MM.1S (cell line): ENCODE measurements around the gene TBX5.

Experiments used
- DNase-seq: peaks from one replicate; pipeline ENCODE4 v3.0.0-alpha.2; 2015
- H2AFZ ChIP-seq: fragments of 300-600 bp; sonication (generic); 2 replicates; pipeline ENCODE4 v1.6.0; 2016; ENCODE audit warnings: antibody characterized with exemption, low read length
- H3F3A ChIP-seq: fragments of 300-600 bp; sonication (generic); 2 replicates; pipeline ENCODE4 v1.6.1; 2016; ENCODE audit warnings: mild to moderate bottlenecking, antibody characterized with exemption, low read length, moderate library complexity, mixed read lengths; ENCODE audit not compliant: insufficient read depth
- H3K27ac ChIP-seq: fragments of 300-600 bp; sonication (generic); 2 replicates; pipeline ENCODE4 v1.5.1; 2016; ENCODE audit warnings: mild to moderate bottlenecking, low read length
- H3K27me3 ChIP-seq: fragments of 300-600 bp; sonication (generic); replicated peaks from 2 replicates; pipeline ENCODE4 v1.6.0; 2016; ENCODE audit warnings: low read length; ENCODE audit not compliant: insufficient read depth
- H3K36me3 ChIP-seq: fragments of 300-600 bp; sonication (generic); replicated peaks from 2 replicates; pipeline ENCODE4 v1.6.1; 2016; ENCODE audit warnings: mild to moderate bottlenecking, low read length, mixed read lengths; ENCODE audit not compliant: insufficient read depth
- H3K4me1 ChIP-seq: fragments of 300-600 bp; sonication (generic); 2 replicates; pipeline ENCODE4 v1.6.1; 2016; ENCODE audit warnings: low read length, mixed read lengths
- H3K4me2 ChIP-seq: fragments of 300-600 bp; sonication (generic); 2 replicates; pipeline ENCODE4 v1.6.0; 2016; ENCODE audit warnings: low read depth, low read length
- H3K4me3 ChIP-seq: fragments of 300-600 bp; sonication (generic); 2 replicates; pipeline ENCODE4 v1.5.1; 2016; ENCODE audit warnings: low read length, mixed read lengths
- H3K79me2 ChIP-seq: fragments of 300-600 bp; sonication (generic); 2 replicates; pipeline ENCODE4 v1.6.1; 2016; ENCODE audit warnings: mixed run types, low read length, mixed read lengths
- H3K9ac ChIP-seq: fragments of 300-600 bp; sonication (generic); 2 replicates; pipeline ENCODE4 v1.6.1; 2016; ENCODE audit warnings: low read length, mixed read lengths
- H3K9me2 ChIP-seq: fragments of 300-600 bp; sonication (generic); replicated peaks from 2 replicates; pipeline ENCODE4 v1.6.1; 2016; ENCODE audit warnings: mild to moderate bottlenecking, low read length, mixed read lengths; ENCODE audit not compliant: insufficient read depth
- H3K9me3 ChIP-seq: fragments of 300-600 bp; sonication (generic); replicated peaks from 2 replicates; pipeline ENCODE4 v1.6.1; 2016; ENCODE audit warnings: mild to moderate bottlenecking, low read length, mixed read lengths; ENCODE audit not compliant: insufficient read depth
- H4K20me1 ChIP-seq: fragments of 300-600 bp; sonication (generic); 2 replicates; pipeline ENCODE4 v1.6.1; 2016; ENCODE audit warnings: mild to moderate bottlenecking, low read length, moderate library complexity, mixed read lengths; ENCODE audit not compliant: insufficient read depth
- EZH2 ChIP-seq: fragments of 300-600 bp; sonication (generic); optimal IDR thresholded peaks from 2 replicates; pipeline ENCODE3; 2017; ENCODE audit warnings: low read depth, mild to moderate bottlenecking, antibody characterized with exemption, low read length, mixed read lengths
- EZH2phosphoT487 ChIP-seq: fragments of 300-600 bp; sonication (generic); IDR thresholded peaks from 2 replicates; pipeline ENCODE4 v1.6.1; 2018; ENCODE audit warnings: antibody characterized with exemption, low read length
- TF ChIP-seq, protein P1 (sequence below): fragments of 300-600 bp; sonication (generic); IDR thresholded peaks from 2 replicates; pipeline ENCODE4 v1.5.1; 2016; ENCODE audit warnings: antibody characterized with exemption, low read length, mixed read lengths

TBX5 gene

DNA sequence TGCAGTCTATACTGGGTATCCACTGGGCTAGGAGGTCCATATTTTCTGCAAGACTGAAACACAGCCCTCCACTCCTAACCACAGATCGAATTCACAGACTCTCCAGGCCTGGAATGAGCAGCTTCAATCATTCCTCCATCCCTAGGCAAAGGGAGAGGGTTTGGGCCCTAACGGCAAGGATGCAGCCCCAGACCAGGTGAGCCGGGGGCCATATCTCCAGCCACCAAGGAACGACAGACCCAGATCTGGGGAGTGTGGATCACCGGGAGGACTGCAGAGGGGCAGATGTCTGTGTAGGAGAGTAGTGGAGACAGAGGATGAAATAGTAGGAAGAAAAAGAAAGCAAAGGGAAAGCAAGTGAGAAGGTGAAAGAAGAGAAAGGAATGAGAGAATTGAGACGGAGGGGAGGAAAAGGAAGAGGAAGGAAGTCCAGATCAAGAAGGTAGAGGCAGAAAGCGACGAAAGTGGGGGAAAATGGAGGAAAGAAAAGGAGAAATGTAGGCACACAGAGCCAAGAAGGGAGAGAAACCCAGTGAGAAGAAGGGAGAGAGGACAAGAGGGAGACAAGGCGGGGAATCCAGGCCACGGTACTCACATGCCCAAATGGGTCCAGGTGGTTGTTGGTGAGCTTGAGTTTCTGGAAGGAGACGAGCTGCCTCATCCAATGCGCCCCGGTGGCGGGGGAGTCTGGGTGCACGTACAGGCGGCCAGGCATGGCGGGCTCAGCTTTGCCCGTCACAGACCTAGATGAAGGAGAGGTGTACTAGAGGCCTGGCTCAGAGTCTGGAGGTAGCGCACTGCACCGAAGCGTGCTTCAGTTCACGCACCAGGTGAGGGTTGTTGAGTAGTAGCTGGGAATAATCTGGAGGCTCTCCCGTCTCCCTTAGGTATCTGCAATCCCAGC lies 7.7 kb downstream of the TBX5 start:
- Histone ChIP-seq H2AFZ (no peak overlapping the region), H3K27ac (no peak overlapping the region), H3K4me1 (no peaks in the 10 kb centered on the region), H3K36me3 (no peaks in the 10 kb centered on the region), H3K79me2 (no peaks in the 10 kb centered on the region), H3K4me3 (no peak overlapping the region), H4K20me1 (no peaks in the 10 kb centered on the region), H3F3A (no peaks in the 10 kb centered on the region), H3K9me3 (no peaks in the 10 kb centered on the region), H3K9ac (no peak overlapping the region), H3K9me2 (no peaks in the 10 kb centered on the region), H3K4me2 (no peak overlapping the region), H3K27me3 (0 out of 2 replicates have a peak, but pooled peaks cover 16% of the 10 kb centered on the region)
- no peak for DNase-seq
- TF ChIP-seq EZH2phosphoT487 = no peak
- TF ChIP-seq EZH2 = no peak
- TF ChIP-seq, protein P1, sequence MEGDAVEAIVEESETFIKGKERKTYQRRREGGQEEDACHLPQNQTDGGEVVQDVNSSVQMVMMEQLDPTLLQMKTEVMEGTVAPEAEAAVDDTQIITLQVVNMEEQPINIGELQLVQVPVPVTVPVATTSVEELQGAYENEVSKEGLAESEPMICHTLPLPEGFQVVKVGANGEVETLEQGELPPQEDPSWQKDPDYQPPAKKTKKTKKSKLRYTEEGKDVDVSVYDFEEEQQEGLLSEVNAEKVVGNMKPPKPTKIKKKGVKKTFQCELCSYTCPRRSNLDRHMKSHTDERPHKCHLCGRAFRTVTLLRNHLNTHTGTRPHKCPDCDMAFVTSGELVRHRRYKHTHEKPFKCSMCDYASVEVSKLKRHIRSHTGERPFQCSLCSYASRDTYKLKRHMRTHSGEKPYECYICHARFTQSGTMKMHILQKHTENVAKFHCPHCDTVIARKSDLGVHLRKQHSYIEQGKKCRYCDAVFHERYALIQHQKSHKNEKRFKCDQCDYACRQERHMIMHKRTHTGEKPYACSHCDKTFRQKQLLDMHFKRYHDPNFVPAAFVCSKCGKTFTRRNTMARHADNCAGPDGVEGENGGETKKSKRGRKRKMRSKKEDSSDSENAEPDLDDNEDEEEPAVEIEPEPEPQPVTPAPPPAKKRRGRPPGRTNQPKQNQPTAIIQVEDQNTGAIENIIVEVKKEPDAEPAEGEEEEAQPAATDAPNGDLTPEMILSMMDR = no peak

DNA sequence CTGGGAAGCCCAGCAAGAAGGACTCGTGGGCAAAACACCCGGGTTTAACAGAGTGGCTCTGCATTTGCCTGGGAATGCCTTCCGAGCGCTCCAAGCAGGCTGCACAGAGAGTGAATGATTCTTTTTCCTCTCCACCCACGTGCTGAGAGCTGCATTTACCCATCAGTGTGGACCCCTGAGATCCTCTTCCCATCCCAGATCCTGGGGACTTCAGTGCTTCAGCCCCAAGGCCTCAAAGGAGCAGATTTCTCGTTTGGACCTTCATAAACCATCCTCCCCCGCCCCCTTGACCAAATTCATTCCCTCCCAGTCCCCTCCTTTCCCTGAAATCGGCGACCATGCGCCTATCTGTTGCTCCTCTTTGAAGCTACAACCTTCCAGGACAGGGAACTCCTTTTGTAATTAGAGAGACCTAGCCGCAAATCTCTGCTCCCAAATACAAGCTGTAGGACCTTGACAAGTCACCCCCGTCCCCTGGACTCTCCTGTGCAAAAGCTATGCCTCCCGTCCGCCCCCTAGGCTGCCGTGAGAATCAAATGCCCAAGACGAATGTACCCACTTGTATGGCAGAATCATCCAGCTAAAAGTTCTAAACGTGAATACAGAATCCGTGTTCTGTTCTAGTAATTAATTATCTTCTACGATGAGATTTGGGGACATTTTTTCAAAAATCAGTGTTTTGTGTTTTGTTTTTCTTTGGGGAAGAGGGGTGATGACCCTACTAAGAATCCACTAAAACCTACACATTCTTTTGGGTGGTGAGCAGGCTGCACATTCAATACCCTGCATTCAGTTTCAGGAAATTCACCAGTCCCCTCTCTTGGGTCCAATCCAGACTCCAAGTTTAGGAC lies 8.8 kb downstream of the TBX5 start:
- Histone ChIP-seq H3K36me3 (no peaks in the 10 kb centered on the region), H3K27ac (no peak overlapping the region), H3F3A (no peaks in the 10 kb centered on the region), H3K27me3 (0 out of 2 replicates have a peak, but pooled peaks cover 16% of the 10 kb centered on the region), H3K9ac (no peak overlapping the region), H3K4me2 (no peak overlapping the region), H3K9me3 (no peaks in the 10 kb centered on the region), H2AFZ (no peak overlapping the region), H3K9me2 (no peaks in the 10 kb centered on the region), H4K20me1 (no peaks in the 10 kb centered on the region), H3K4me1 (no peaks in the 10 kb centered on the region), H3K79me2 (no peaks in the 10 kb centered on the region), H3K4me3 (no peak overlapping the region)
- DNase-seq = no peak
- TF ChIP-seq EZH2phosphoT487 (no peak), EZH2 (no peak)
- TF ChIP-seq, protein P1 = no peak

DNA sequence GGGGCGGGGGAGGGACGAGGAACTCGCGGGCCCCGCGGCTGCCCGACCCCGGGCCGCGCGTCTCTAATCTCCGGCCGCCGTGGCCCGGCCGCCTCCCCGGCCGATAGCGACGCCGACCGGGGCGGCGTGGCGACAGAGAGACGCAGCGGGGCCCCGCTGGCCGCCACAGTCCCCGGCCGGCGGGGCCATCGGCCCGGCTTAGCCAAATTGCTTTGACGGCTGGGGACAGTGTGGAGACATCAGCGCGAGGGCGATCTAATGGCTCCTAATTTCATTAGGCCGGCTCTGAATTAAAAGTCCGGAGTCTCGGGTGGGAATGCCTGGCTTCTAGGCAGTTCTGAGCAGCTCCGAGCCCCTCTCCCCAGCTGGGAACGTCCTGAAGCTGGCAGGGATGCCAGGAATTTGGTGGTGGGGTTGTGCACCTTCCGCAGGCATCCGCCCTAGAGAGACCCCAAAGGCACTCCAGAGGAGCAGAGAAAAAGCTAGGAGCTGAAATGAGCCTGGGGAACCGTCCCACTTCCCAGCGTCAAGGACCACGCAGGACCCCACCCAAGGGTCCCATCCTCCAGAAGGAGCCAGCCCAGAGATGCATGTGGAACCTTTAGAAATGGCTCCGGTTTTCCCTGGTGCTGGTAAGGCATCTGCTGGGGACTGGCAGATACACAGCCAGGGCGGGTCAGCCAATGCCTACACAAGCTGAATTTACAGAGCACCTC lies 9.6 kb downstream of the TBX5 start:
- DNase-seq = no peak
- H3K9me3 ChIP-seq = no peaks in the 10 kb centered on the region
- TF ChIP-seq EZH2phosphoT487 = no peak
- TF ChIP-seq, protein P1 = no peak
- no peak for TF ChIP-seq EZH2
- no peak overlapping the region for H3K27ac ChIP-seq
- H3K36me3 ChIP-seq = no peaks in the 10 kb centered on the region
- no peaks in the 10 kb centered on the region for H4K20me1 ChIP-seq
- H3K27me3 ChIP-seq = 0 out of 2 replicates have a peak, but pooled peaks cover 16% of the 10 kb centered on the region
- H3K9ac ChIP-seq = no peak overlapping the region
- no peak overlapping the region for H3K4me2 ChIP-seq
- no peaks in the 10 kb centered on the region for H3K4me1 ChIP-seq
- H2AFZ ChIP-seq = no peak overlapping the region
- no peaks in the 10 kb centered on the region for H3K9me2 ChIP-seq
- no peak overlapping the region for H3K4me3 ChIP-seq
- H3F3A ChIP-seq = no peaks in the 10 kb centered on the region
- no peaks in the 10 kb centered on the region for H3K79me2 ChIP-seq
